ENCODE results near the gene JADE1.

DNA sequence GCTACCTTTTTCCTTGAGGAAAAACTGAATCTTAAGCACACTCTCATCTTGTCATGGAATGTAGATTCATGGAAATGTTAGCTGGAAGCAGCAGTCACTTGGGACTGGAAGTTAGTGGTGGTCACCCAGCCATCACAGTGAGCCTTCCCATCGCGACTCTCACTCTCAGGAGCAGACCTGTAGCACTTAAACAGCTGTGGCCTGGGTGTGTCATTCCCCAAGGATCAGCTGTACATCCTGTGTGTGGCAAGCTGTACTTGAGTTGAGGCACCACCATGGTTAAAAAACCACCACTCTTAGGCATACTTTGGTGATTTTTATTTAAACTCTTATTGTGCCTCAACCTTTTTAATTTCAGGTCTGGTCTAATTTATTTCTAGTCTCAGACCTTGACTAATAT, 46.7 kb downstream of the JADE1 start:
- TF ChIP-seq, protein P1, sequence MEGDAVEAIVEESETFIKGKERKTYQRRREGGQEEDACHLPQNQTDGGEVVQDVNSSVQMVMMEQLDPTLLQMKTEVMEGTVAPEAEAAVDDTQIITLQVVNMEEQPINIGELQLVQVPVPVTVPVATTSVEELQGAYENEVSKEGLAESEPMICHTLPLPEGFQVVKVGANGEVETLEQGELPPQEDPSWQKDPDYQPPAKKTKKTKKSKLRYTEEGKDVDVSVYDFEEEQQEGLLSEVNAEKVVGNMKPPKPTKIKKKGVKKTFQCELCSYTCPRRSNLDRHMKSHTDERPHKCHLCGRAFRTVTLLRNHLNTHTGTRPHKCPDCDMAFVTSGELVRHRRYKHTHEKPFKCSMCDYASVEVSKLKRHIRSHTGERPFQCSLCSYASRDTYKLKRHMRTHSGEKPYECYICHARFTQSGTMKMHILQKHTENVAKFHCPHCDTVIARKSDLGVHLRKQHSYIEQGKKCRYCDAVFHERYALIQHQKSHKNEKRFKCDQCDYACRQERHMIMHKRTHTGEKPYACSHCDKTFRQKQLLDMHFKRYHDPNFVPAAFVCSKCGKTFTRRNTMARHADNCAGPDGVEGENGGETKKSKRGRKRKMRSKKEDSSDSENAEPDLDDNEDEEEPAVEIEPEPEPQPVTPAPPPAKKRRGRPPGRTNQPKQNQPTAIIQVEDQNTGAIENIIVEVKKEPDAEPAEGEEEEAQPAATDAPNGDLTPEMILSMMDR (IDR thresholded peaks at IDR 0.05; ENCODE audit: insufficient read depth, low read length, poor library complexity, severe bottlenecking), result no peak
- no peak for TF ChIP-seq EZH2phosphoT487 (conservative IDR thresholded peaks at IDR 0.05; ENCODE audit: low read length)
